GM12801 (cell line): ENCODE results near the gene FAM120B.

ENCODE experiments used
- TF ChIP-seq, protein P1 (sequence below): IDR thresholded peaks from one replicate; pipeline ENCODE4 v1.5.1; 2011; ENCODE audit warnings: control low read depth; ENCODE audit not compliant: insufficient read length; ENCODE audit errors: extremely low read depth

FAM120B gene

DNA sequence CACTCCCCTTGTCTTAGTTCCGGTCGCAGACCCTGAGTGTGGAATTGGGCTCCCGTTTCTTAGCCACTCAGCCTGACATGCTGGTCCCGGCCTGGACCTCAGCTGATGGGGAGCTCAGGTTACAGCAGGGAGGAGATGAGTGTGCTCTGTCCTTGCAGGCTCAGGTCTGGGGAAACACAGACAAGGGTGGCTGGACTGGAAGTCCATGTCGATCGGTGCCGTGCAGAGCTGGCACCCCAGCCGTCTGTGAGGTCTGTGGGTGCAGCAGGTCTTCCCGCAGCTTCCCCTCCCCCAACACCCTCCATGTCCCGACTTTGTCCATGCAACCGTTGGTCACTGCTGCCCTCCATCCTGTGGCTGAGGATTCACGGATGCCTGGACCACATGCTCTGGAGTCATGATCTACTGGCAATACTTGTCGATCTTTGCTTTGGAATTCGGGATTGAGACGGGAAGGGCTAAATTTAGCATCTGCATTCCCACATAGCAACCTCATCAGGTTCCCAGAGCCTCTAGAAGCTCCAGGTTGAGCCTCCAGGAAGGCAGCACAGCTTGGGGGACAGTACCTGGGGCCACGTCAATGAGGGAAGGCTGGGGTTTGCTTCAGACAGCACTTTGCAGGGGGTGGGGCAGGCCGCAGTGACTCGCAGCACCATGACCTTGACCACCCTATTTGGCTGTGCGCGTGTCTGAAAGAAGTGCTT, 127.7 kb downstream of the FAM120B start:
- TF ChIP-seq, protein P1, sequence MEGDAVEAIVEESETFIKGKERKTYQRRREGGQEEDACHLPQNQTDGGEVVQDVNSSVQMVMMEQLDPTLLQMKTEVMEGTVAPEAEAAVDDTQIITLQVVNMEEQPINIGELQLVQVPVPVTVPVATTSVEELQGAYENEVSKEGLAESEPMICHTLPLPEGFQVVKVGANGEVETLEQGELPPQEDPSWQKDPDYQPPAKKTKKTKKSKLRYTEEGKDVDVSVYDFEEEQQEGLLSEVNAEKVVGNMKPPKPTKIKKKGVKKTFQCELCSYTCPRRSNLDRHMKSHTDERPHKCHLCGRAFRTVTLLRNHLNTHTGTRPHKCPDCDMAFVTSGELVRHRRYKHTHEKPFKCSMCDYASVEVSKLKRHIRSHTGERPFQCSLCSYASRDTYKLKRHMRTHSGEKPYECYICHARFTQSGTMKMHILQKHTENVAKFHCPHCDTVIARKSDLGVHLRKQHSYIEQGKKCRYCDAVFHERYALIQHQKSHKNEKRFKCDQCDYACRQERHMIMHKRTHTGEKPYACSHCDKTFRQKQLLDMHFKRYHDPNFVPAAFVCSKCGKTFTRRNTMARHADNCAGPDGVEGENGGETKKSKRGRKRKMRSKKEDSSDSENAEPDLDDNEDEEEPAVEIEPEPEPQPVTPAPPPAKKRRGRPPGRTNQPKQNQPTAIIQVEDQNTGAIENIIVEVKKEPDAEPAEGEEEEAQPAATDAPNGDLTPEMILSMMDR = no peak

DNA sequence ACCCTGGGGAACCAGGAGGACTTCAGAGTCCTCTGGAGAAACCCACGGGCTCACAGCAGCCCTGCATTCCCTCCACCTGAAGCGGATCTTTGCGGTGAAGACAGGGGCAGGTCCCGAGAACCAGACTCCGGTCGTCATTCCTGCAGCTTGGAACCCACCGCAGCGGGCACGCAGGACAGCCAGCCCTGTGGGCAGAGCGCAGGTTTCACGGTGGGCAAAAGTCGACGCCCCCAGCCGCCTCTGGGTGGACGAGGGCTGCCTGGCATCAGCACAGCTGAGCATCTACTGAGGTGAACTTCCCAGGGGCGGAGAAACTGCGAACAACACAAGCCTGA, 128.2 kb downstream of the FAM120B start:
- TF ChIP-seq, protein P1 = no peak

DNA sequence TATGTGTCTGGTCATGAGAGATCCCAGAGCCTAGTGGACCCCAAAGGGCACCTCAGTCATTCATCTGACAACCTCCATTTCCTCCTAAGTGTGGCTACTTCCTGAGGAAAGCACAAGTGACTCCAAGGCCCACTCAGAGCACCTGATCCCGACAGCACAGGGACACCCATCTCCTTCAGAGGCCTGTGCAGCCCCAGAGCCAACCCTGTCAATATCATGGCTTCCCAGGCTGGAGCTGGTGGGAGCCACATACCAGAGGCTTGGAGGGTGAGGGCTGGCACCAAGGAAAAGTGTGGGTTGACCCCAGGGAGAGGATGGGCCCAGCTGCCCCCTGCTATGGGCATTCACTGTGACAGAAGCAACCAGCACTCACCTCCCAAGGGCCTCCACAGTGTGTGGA, 129.2 kb downstream of the FAM120B start:
- TF ChIP-seq, protein P1 = no peak

DNA sequence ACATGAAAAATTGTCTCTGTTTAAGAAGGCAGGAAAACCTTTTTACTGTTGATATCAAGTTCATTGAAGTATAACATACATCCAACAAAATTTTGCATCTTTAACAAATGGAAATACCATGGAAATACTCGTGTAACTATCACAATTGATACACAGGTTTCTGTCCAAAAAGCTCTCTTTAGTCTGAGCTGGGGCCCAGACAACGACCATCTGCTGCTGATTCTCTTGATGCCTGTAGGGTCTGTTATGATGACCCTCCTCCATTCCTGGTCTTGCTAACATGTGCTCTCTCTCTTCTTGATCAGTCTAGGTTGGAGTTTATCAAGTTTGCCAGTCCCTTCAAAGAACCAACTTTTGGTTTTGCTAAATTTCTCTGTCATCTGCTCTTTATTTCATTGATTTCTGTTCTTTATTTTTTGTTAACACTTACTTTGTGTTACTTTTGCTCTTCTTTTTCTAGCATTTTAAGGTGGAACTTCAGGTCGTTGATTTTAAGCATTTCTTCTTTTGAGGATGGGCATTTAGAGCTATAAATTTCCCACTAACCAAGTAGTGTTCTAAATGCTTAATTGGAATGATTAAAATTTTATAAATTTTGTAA, 129.8 kb downstream of the FAM120B start:
- TF ChIP-seq, protein P1 = no peak

DNA sequence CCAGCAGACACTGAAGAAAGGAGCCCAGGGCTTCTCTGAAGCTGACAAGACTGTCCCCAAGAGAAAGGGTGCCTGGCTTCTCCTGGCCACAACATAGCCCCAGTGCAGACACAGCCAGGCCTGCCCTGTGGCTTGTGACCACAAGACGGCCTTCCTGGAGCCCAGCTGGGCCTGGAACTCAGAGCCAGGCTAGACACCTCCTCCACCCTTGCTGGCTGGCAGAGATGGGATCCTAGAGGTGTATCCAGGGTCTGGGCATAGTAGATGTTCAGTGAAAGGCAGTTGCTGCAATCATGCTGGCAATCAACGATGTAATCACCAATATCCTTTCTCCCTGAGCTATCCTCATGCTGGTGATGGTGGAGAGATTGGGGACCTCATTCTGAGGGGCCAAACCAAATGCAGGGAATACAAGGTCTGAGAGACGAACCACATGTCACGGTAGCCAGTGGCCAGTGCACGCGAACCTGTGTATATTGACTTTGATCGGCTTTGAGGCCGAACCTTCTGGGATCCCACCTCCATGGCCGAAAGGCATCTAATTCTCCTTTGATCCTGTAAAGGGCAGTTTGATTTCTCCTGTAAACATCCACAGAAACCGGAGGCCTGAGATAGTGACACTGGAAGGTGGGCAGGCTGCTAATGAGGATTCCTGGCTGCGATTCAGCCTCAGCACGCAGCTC, 131.3 kb downstream of the FAM120B start:
- TF ChIP-seq, protein P1 = no peak

DNA sequence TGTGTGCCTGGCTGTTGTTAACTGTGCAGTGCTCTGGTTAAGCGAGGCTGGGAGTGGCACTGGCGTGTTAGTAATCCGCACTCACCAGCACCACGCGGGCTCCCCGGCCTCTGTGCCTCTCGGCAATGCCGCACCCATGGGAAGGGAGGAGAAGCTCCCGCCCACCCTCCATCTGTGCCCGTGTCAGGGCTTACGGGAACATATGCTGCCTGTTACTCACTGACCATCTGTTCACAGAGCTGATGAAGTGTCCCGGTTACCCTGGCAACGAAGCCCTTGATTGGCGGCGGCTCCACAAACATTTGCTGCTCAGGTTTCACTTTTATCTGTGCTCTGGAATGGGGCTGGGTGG, 131.8 kb downstream of the FAM120B start:
- TF ChIP-seq, protein P1 = no peak

DNA sequence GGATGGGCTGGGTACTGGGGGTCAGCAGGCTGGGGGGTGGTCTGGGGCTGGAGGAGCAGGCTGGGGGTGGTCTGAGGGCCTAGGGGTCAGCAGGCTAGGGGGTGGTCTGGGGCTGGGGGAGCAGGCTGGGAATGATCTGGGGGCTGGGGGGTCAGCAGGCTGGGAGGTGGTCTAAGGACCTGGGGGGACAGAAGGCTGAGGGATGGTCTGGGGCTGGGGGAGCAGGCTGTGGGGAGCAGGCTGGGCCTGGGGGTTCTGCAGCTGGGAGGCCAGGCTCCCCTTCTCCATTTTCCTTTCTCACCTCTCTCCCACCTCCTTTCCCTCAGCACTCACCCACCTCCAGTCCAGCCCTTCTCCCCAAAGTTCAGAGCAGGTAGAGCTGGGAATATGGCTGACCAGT, 132.3 kb downstream of the FAM120B start:
- TF ChIP-seq, protein P1 = no peak
